GM18907 (cell line): ENCODE measurements around the gene SLC23A3.

Source experiments
- ATAC-seq: cut with Tn5 transposase; IDR thresholded peaks from one replicate; pipeline ENCODE4 v1.9.1; 2021; ENCODE audit warnings: mild to moderate bottlenecking, moderate library complexity; ENCODE audit not compliant: unreplicated experiment

Gene SLC23A3

DNA sequence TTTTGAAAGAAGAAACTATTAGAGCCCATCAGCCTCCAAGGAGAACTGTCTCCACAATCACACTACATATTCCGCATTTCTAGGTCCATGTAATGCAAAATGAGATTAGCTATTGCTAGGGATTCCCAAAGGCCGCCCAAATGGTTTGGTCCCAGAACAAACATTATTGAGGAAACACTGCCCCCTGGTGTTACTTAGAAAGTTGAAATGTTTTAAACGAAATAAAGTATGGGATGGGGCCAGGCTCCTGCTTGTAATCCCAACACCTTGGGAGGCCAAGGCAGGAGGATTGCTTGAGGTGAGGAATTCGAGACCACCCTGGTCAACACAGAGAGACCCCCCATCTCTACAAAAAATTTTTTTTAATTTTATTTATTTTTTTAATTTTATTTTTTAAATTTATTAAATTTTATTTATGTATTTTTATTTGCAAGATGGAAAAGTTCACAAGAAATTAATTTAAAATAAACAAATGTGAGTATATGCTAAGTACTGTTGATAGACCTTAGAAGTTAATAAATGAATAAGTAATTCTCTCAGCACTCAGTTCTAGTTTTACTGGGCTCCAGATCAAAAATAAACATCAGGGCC lies 14.7 kb downstream of the SLC23A3 start:
- no peak for ATAC-seq

DNA sequence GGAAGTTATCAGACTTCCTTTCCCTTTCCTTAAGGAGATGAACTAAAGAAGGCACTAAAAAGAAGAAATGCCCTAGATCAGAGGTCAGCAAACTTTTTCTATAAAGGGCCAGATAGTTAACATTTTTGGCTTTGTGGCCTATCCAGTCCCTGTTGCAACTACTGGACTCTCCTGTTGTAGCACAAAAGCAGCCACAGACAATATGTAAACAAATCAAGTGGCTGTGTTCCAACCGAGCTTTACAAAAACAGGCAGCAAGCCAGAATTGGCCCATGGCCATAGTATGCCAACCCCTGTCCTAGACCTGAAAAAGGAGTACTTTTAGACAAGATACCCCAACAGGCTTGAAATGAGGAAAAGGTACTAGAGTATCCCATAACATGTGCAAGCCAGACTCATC lies 20.2 kb downstream of the SLC23A3 start:
- ATAC-seq: no peak

DNA sequence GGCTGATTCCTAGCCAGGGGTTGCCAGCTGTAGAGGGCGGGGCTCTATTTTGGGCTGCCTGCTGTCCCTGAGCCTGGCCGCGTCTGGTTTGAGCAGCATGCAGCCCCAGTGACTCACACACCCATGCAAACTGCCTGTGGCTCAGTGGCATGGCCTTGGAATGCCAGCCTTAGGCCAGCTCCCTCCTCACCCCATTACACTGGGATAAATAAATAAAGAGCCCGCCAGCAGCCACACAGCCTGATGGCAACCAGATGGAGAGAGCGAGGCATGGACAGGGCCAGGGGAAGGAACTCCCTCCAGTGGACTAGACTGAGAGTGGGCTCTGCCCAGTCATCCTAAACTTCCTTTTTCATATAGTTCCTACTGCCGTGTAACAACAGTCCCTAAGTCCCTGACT lies 27.5 kb downstream of the SLC23A3 start:
- no peak for ATAC-seq

DNA sequence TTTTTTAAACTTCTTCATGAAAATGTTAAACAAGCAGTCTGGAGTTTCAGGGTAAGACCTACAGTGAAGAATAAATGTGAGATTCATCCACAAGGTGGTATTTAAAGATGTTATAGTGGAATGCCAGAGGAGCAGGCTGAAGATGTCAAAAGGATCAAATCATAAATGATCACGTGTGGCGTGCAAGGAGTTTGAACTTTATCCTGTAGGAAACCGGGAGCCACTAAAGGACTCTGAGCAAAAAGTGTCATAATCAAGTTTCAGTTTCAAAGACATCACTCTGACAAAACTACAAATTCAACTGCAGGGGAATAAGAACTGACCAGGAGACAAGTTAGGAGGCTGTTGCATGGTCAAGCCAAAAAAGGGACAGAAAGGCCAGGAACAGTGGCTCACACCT lies 29.1 kb downstream of the SLC23A3 start:
- ATAC-seq: no peak

DNA sequence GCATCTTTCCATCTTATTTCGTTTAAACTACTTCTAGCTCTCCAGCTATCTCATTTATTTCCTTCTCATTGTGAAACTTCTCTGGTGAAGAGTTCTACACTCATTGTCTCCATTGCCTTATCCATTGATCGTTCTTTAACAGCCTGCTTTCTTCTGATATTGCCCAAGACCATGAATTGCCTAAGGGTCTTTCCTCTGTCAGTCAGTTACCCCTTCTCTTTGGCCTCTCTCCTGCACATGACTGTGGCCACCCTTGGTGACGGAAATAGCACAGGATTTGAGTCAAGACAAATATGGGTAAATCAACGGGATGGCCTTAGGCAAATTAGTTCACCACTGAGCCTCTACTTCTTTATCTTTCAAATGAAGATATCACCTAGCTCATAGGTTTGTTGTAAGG lies 35.9 kb downstream of the SLC23A3 start:
- no peak for ATAC-seq

DNA sequence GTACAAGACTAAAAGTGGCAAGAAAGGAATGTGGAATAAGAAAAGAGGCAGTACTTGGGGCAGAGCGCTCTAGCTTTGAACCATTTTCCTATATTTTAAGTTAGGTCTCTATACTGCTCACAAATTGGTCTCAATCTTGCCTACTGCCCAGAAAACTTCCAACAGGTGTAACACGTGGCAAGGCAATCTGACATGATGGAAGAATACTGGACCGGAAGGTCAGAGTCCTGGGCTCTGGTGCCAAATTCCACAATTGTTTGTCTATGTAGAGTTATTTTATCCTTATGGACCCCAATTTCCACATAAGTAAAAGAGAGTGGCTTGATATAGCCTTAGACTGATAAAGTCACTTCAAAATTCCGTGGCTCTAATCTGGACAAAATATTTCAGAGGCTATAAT lies 38.1 kb downstream of the SLC23A3 start:
- ATAC-seq: no peak

DNA sequence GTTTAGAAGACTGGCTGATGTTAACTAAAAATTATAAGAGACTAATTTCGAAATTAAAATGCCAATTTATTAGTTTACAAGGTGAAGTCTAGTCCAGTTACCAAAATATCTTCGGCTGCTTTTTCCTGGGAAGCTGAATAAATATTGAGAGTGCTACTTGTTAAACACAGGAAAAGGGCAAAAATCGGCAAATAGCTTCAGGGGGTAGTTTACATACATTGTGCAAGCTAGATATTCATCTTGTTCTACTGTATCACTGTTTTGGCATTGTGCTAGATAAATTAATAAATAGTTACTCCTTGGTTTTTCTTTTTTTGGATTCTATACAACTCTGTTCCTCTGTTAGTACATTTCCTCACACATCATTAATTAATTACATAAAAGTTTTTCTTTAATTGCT lies 38.5 kb downstream of the SLC23A3 start:
- ATAC-seq: no peak

DNA sequence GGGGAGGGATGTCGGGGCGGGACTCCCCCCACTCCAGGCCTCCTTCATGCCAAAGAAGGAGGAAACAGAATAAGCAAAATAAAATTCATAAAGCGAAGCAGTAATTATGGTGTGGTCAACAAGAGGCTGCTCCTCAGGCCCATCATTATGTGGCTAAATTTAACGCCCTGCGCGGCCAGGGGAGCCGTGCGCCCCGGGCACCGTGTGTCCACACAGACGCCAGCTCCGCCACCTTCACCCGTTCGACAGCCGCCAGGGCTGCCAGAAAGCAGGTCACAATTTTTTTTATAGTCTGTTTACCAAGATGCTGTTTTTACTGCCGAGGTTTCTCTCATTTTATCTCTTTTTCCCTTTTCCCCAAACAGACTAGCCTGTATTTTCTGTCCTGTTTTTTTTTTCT lies 40.2 kb downstream of the SLC23A3 start:
- ATAC-seq: no peak

DNA sequence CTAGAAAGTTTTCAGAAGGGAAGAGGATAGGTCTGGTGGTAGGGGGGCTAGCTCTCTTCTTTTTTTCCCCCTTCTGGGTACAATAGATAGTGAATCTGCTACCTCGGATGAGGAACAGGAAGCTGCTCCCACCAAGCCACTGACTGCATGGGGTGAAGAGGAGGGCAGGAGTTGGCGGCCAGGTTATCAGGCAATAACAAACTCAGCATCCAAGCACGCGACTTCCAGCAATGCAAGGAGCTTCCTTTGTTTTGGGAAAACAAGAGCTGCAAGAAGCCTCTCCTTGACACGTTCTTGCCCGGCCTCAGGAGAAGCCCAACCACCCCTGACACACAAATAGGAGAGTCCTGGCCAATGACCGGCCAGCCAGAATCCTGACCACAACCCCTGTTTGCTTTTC lies 41.4 kb downstream of the SLC23A3 start:
- ATAC-seq: no peak

DNA sequence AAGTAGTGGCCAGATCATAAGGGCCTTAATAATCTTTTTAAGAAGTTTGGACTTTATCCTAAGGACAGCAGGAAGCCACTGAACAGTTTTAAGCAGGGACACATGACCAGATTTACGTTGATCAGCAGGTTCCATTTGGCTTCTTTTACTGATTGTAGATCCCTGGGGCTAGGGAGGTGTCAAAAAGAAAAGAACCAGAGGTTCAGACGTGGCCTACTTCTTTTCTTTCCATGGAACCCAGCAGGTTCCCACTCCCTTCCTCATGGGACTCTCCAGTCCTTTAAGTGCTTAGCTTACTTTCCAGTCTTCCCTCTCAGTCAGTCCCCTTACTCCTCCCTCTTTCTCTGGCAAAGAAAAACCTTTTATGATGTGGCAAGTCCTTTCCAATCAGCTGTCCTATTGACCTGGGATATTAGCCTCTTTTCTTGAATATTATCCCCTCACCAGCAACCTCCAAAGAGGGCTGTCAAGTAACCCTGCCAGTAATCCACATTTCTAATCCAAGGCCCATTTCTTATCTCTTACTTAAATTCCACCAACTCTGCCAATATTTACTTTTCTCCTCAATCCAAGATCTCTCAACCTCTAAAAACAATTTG lies 42.7 kb downstream of the SLC23A3 start:
- no peak for ATAC-seq

DNA sequence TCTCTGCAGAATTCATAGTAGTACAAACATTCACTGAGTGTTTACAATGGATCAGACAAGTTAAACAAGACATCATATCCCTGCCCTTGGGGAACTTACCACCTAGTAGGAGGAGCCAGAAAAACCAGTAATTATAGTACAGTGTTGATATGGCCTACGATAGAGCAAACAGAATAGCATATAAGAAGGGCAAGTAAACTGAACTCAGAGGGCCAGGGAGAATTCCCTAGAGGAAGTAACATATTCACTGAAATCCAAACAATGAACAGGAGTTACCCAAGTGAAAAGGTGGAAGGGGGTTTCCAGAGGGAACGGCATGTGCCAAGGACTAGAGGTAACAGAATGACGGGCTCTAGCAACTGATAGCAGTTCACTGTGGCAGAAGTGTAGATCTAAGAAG lies 43.3 kb downstream of the SLC23A3 start:
- no peak for ATAC-seq

DNA sequence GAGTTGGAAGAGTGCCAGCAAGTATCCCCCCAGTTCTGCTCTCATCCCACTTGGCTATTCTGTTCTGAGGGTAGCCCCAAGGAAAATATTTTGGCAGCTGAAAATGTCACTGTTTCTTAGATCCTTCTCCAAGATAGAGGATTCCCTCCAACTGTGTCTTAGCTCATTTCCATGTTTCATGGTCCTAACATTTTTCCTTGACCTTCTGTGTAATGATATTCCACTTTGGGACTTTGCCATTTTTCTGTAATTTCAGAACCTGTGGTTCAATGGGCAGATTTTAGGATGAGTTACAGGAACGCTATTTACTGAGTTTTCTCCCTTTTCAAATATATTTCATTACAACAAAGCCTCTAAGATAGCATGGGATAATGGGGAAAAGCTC lies 44.0 kb downstream of the SLC23A3 start:
- ATAC-seq: no peak

DNA sequence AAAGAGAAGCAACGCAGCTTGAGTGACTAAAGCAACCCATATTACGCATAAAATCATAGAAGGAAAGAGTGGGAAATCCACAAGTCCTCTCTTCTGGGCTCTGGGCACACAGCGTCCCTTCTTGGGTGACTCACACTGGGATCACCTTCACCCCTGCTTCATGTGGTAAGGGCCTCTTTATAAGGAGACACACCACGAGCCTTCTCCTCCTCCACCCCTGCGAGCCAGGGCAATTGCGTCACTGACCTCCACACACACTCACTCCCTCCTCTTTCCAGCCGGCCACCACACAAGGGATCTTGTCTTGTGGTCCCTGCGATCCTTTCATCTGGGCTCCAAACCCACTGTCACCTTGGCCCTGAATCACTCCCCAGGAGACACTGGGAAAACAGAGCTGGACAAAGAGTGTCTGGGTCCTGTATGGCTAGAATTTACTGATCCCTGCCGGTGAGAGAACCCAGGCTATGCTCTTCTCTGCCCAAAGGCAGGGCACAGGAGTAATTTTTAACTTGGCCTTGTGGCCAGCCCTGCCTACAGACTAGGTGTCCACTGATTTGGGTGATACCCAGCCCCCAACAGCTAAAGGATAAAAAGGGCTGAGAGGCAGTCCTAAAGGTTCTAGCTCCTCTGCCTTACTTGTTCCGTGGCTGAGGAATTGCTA lies 44.5 kb downstream of the SLC23A3 start:
- ATAC-seq: no peak

DNA sequence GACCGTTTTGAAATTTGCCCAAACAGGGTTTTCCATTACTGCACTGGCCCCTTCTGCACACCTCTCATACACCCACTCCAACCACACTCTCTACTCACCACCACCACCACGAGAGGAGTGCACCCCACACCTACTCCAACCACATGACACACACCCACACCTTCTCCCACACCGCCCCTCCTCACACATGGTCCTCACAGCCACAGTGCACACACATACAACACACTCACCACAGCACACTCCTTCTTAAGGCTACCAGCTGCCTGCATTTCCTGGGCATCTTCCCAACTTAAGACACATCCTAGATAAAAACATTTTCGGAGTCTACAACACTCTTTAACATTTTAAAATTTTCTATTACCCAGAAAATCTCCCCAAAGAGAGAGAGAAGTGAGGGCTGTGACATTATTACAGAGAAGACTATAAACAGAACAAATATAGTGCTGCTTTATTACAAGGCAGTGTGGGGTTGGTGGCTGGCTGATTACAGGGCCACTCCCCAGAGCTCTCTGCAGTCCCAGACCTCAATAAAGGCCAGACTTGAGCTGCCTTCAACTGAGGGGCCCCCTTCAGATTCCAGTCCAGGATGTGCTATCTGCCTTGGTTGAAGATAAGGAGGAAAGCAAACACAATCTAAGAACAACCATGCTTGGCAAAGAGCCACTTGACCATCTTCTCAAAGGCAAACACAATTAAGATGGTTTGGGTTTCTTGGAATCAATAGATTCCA lies 45.3 kb downstream of the SLC23A3 start:
- no peak for ATAC-seq

DNA sequence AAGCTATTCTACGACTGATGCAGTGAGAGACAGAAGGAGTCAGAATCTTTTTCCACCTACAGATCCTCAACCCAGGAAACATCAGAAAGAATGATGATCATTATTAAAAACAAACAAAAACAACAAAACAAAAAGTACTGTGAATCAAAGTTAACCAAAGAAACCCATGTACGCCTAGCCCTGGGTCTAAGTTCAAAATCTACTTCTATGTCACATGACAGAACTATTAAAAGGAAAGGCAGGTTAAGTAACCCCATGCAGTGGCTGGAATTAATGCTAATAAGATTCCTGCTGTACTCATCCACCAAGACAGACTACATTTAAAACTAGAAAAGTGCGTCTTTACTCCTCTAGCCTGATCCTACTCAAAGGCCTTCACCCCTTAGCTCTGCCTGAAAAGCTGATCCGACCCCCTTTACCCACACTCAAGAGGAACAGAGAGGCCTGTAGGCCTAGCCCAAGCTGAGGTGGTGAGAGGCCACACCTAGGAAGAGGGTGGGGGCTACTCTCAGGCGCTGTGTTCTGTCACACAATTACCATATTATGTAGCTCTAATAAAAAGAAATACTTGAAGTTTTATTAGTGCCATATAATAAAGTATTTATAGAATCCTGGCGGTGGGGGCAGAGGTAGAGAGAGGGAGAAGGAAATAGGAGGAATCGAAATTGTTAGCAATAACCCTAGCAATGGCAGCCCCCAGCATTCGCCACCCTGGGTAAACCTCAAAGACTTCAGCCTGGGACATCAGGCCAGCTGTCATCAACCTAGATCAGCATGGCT lies 46.3 kb downstream of the SLC23A3 start:
- no peak for ATAC-seq

DNA sequence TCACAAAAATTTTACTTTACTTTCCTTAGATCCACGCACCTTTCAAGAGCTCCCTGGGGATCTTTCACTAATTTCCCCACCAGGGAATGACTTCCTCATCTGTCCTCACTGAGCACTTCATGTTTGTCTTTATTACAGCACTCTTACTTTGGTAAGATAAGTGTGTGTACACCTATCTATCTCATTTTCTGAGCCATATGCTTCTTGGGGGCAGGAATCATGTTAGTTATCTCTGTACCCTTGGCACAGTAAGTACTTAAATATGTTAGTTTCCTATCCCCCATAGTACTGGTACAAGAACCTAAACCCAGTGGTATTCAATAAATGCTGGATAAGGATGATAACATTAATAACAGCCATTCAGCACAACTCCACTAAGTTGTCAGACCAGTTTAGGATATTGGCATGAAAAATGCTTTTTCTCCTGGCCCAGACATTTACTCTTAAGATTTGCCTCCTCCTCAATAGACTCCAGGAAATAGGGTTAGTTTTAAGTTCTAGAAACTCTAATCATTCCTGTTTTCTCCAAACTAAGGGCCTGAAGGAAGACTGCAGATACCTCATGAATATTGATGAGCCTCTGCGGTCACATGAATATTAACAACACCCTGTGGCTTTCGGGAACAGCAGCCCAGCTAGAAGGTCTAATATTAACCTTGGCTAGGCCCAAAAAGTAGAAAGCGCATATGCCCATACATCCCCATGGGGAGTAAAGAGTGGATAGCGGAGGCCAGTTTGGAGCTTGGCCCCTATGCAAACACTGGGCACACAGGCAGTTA lies 47.4 kb downstream of the SLC23A3 start:
- no peak for ATAC-seq

DNA sequence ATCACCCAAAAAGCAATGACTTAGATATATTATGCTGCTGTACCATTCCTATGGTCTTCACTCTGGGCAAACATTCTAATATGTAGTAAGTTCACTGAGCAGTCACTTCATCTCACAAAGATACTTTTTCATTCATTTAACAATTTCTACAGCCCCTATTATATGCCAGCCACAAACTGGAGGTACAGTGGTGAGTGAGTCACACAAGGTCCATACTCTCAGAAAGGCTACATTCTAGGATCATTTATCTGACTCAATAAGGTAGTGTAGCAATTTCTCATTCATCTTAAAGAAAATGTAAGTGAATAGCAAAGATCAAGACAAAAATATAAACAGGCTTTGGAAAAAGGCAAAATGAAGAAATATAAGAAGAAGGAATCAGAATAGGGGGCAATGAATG lies 49.7 kb downstream of the SLC23A3 start:
- ATAC-seq: no peak

DNA sequence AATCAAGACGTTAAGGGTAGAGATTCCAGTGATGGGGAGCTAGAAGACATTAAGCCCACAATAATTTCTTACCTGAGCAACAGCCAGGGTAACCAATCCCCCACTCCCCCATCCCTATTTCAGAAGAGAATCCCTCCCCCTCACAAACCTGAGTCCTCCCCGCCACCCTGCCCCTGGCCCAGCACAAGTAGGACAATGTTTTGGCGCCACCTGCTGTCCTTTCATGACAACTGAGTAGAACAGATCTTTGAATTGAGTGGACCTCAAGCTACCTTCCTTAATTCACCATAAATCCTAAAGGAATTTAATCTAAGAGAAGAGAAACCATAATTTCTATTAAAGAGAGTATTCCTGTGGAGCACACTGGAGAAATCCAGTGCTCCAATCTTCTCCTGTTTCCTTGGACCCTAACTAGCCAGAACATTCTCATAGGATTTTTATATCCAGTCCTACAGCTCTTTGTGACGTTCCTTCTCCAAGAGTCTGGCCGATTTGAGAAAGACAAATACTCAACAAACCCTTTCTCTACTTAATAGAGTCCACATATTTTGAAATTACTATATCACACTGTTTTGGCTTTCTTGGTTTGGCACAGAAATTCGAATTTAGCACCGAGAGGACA lies 50.3 kb downstream of the SLC23A3 start:
- no peak for ATAC-seq

DNA sequence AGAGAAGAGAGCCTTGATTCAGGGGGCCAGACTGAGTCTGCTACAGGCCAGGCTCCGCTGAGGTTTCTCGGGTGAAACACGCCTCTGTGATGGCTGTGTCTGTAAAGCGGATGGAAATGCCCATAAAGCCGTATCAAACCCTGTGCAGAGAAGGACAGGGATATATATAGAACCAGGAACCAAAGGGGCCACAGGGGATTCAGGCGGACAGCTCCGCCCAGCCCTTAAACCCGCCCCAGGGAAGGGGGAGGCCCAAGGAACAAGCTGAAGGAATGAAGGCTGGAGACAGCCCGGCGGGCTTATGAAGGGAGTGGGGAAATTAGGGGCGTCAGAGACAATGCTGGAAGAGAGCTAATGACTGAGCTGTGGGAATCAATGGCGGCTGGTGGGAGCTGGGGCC lies 51.3 kb downstream of the SLC23A3 start:
- ATAC-seq: no peak
